ENCODE data around the gene PDIK1L. TPM values are rescaled to one million over a fixed set of nuclear protein-coding genes. Genes with fewer than 3 reads are reported as not detected.

PDIK1L gene
- total RNA-seq, 4 donors from 2014 or later: 5.4 to 9.0 (median 7.1) TPM

DNA sequence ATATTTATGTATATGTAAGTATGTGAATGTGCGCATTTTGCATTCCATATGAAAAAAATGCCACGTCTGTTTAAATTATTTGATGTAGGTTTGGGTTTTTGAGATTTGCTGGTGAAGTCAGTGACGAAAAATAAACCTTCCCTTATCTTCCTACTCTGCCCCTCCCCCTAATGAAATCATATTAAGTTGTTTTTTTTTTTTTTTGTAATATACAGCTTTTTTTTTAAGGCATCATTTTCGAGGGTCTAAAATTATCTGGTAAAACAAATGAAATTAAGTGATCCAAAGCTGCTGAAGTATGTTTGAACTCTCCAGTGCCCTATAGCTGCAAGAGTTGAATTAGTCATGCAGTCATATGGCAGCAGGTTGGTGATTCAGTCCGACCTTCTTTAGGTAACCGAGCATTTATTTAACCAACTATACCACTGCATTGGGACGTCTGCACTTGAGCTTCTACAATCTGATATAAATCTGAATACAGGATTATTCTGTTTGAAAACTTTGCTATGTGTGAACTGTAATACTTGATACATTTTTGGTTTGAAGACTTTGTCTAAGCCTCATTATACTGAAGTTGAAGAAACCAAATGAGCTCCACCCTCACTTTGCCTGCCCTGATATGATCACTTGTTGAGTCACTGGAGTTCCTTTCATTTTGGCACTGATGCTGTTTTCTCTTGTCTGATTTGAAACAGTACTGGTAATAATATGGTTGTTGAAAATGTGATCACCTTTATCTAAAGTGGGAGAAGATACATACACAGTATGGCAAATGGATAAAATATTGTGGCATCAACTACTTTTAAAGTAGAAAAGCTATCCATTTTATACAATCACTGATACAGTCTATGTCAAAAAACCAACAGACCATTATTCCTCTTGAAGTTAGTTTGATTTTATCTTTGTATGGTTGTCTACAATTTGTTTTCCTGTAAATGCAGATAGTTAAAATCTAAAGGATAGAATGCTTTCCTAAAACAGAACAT is 11.7 kb downstream of the PDIK1L start:
- TF ChIP-seq EP300 (IDR thresholded peaks at IDR 0.05): no peak
- TF ChIP-seq POLR2A (IDR thresholded peaks at IDR 0.05): no peak
- TF ChIP-seq, protein P1, sequence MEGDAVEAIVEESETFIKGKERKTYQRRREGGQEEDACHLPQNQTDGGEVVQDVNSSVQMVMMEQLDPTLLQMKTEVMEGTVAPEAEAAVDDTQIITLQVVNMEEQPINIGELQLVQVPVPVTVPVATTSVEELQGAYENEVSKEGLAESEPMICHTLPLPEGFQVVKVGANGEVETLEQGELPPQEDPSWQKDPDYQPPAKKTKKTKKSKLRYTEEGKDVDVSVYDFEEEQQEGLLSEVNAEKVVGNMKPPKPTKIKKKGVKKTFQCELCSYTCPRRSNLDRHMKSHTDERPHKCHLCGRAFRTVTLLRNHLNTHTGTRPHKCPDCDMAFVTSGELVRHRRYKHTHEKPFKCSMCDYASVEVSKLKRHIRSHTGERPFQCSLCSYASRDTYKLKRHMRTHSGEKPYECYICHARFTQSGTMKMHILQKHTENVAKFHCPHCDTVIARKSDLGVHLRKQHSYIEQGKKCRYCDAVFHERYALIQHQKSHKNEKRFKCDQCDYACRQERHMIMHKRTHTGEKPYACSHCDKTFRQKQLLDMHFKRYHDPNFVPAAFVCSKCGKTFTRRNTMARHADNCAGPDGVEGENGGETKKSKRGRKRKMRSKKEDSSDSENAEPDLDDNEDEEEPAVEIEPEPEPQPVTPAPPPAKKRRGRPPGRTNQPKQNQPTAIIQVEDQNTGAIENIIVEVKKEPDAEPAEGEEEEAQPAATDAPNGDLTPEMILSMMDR (IDR thresholded peaks at IDR 0.05): no peak
- Histone ChIP-seq H3K4me3 (no peak overlapping the region), H3K4me1 (peaks cover 0 to 41% (median 21%) of the 10 kb centered on the region in 4 donors), H3K36me3 (peaks cover 0 to 41% (median 4%) of the 10 kb centered on the region in 3 donors), H3K27me3 (no peaks in the 10 kb centered on the region), H3K27ac (peak overlapping the region in 1 of 4 donors; percentile 33), H3K9me3 (no peaks in the 10 kb centered on the region)
- 86 to 91% methylated on average over 7 of the region's 7 CpGs for WGBS, 2 donors
- no peak for DNase-seq (ENCODE audit: low spot score in 2 of 2)

GRCh38 chr1:26124418-26125331 is 13.1 kb downstream of the PDIK1L start:
- Histone ChIP-seq H3K27ac (peak overlapping the region in 2 of 4 donors; percentile 11 to 37), H3K9me3 (no peaks in the 10 kb centered on the region), H3K36me3 (peaks cover 0 to 27% (median 0%) of the 10 kb centered on the region in 3 donors), H3K4me3 (no peak overlapping the region), H3K27me3 (no peaks in the 10 kb centered on the region), H3K4me1 (peaks cover 0 to 41% (median 22%) of the 10 kb centered on the region in 4 donors)
- 68 to 76% methylated on average over 4 of the region's 4 CpGs for WGBS, 2 donors
- TF ChIP-seq POLR2A (IDR thresholded peaks at IDR 0.05) (no peak), EP300 (IDR thresholded peaks at IDR 0.05) (no peak)
- TF ChIP-seq, protein P1 (IDR thresholded peaks at IDR 0.05): no peak
- no peak for DNase-seq (ENCODE audit: low spot score in 2 of 2)

GRCh38 chr1:26125382-26125781 is 13.8 kb downstream of the PDIK1L start:
- H3K36me3 ChIP-seq: peaks cover 0 to 21% (median 0%) of the 10 kb centered on the region in 3 donors
- H3K9me3 ChIP-seq: no peaks in the 10 kb centered on the region
- no peaks in the 10 kb centered on the region for H3K27me3 ChIP-seq
- no peak overlapping the region for H3K4me3 ChIP-seq
- no peak for TF ChIP-seq EP300 (IDR thresholded peaks at IDR 0.05)
- TF ChIP-seq, protein P1 (IDR thresholded peaks at IDR 0.05): no peak
- TF ChIP-seq POLR2A (IDR thresholded peaks at IDR 0.05): no peak
- H3K4me1 ChIP-seq: peaks cover 0 to 41% (median 22%) of the 10 kb centered on the region in 4 donors
- no peak for DNase-seq (ENCODE audit: low spot score in 2 of 2)
- peak overlapping the region in 2 of 4 donors; percentile 37 to 66 for H3K27ac ChIP-seq

DNA sequence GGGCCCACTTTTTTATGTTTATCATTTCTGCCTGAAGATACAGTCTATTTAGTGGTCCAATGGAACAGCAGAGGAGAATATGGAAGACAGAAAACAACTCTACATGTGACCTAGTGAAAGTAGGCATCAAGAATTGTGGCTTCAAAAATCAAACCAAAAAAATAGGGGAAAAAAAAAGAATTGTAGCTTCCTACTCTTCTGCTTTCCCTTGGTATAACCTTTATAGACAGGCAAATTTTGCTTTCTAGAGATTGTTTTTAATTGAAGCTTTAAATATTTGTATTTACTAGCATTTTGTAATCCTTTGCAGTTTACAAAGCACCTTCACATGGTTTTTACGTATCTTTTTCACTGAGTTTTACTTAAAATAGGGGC is 14.3 kb downstream of the PDIK1L start:
- Histone ChIP-seq H3K36me3 (peaks cover 0 to 19% (median 0%) of the 10 kb centered on the region in 3 donors), H3K4me1 (peaks cover 0 to 41% (median 22%) of the 10 kb centered on the region in 4 donors), H3K27me3 (no peaks in the 10 kb centered on the region), H3K27ac (peak overlapping the region in 3 of 4 donors; percentile 1 to 66 (median 56)), H3K4me3 (no peak overlapping the region), H3K9me3 (no peaks in the 10 kb centered on the region)
- TF ChIP-seq EP300 (IDR thresholded peaks at IDR 0.05): no peak
- TF ChIP-seq POLR2A (IDR thresholded peaks at IDR 0.05): no peak
- TF ChIP-seq, protein P1 (IDR thresholded peaks at IDR 0.05): no peak
- WGBS, 2 donors: 54 to 67% methylated on average over 1 of the region's 1 CpG
- DNase-seq (ENCODE audit: low spot score in 2 of 2): no peak

Data from tibial nerve (tissue), 4 donors.